GM21526 (cell line): ENCODE data around the gene NKD2.

ENCODE experiments used
- ATAC-seq: cut with Tn5 transposase; IDR thresholded peaks from one replicate; pipeline ENCODE4 v1.9.1; 2021; ENCODE audit warnings: moderate library complexity; ENCODE audit not compliant: unreplicated experiment, low FRiP score

Gene NKD2

DNA sequence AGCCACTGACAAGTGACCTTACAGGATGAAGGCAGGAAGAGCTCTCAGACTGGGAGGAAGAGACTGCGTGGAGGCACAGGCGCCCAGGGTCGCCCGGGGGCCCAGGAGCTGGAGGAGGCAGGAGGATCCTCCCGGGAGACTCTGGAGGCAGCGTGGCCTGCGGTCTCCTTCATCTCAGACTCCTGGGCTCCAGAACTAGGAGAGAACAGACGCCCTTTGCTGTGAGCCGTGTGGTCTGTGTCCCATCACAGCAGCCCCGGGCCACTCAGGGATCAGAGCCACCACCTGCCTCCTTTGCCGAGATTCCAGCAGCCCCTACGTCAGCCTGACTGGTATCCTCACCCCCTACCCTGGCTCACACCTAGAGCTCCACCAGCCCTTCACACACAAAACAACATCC, 58.1 kb downstream of the NKD2 start:
- no peak for ATAC-seq

DNA sequence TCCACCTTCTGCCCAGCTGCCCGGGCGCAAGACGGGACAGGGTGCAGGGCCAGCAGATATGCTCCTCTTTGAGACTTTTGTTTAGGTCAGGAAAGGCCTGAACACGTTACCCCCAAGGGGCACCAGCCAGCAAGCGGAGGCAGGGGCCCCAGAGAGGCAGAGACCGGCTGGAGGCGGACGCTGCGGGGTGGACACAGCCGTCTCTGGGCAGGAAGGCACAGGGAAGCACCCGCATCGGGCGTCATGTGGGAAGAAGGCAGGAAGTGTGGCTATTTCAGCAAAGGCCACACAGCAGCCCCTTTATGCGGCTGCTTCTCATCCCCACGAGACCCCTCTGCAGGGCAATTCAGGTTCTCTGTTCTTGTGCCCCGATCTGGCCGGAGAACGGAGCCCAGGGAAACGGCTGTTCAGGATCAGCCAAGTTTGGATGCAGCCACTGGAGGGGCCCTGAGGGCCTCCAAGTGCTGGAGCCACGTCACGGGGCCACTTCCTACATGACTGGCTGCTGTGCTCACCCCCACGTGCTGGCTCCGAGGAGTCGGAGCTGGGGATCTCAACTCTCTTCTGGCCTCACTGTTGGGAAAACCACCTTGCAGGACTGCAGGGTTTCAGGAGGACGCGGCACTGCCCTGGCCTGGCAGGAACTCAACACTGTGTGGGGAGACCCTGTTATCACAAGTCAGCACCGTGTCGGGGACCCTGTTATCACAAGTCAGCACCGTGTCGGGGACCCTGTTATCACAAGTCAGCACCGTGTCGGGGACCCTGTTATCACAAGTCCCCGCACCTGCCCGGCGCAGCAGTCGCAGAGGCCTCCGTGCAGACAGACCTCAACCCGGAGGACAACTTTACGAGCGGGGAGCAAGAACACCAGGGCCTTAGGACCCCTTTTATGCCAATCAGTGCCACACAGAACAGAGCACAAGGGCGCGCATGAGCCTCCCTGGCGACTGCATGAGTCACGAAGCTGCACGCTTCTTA, 58.8 kb downstream of the NKD2 start:
- no peak for ATAC-seq

DNA sequence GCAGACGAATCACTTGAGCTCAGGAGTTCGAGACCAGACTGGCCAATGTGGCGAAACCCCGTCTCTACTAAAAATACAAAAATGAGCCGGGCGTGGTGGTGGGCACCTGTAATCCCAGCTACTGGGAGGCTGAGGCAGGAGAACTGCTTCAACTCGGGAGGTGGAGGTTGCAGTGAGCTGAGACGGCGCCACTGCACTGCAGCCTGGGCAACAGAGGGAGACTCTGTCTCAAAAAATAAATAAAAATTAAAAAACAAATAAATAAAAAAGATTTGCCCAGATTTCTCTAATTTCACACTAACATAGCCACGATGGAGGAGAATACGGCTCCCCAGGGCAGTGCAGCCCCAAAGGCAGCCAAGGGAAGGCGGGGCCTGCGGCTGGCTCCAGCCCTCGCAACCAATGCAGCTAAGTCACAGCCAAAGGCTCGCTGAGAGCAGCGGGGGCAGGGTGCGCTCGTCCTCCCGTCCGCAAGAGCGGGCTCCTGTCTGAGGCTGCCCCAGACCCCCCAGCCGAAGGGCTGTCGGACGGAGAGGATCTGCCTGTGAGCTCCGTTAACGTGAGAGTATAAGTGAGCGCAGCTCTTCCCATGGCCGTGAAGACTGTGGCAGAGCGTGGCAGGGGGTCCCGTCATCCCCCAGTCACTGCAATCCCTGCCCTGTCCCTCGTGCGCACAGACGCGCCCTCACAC, 59.7 kb downstream of the NKD2 start:
- ATAC-seq: no peak

GRCh38 chr5:1068895-1069719, 60.5 kb downstream of the NKD2 start:
- no peak for ATAC-seq

- ATAC-seq: no peak
Observed at GRCh38 chr5:1069720-1070088, 61.1 kb downstream of the NKD2 start.

DNA sequence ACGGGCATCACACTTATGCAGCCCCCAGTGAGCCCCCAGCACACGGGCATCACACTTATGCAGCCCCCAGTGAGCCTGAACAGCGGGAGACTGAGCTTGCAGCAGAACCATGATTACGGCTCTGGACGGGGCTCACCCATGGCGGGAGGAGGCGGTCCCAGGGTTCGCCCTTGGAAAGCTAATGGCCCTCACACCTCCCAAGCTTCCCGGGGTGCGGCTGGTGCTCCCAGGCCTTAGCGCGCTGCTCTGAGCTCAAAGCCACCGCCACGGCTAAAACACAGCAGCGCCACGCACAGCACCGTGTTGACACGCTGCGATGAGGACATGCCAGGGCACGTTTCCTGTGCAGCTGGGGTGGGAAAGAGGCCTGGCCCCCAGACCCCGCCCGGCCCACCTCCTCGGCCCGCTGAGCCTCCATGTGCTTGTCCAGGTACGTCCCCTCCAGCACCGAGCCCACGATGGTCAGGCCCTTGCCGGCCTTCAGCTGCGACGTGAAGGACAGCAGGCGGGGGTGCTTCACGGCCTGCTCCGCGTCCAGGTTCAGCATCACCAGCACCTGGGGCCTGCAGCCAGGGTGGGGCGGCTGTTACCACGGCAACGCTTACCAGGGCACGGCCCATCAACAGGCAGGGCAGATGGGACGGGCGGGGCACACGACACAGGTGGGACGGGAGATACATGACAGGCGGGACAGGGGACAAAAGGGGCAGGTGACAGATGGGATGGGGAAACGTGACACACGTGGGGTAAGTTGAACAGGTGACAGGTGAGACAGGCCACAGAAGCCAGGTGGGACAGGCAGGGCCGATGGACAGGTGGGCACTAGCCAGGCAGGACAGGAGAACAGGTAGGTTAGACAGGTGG, 64.9 kb downstream of the NKD2 start:
- ATAC-seq: no peak

- ATAC-seq: no peak
Observed at GRCh38 chr5:1074226-1074625, 65.6 kb downstream of the NKD2 start.

- no peak for ATAC-seq
Observed at GRCh38 chr5:1074816-1075554, 66.4 kb downstream of the NKD2 start.

DNA sequence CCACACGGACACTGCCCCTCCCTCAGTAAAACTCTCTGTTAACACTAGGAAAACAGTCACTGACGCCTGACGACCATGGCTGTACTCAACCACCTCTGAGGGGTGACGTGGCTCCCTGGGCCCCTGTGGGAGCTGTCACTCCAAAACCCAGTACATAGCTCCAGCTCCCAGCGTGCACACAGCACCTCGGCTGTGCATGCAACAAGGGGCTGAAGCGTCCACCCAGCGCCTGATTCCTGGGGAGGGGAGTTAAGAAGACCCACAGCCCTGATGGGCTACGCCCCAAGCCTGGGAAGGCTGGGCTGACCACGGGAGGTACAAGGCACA, 66.9 kb downstream of the NKD2 start:
- no peak for ATAC-seq

- ATAC-seq: no peak
Observed at GRCh38 chr5:1075931-1076330, 67.3 kb downstream of the NKD2 start.

DNA sequence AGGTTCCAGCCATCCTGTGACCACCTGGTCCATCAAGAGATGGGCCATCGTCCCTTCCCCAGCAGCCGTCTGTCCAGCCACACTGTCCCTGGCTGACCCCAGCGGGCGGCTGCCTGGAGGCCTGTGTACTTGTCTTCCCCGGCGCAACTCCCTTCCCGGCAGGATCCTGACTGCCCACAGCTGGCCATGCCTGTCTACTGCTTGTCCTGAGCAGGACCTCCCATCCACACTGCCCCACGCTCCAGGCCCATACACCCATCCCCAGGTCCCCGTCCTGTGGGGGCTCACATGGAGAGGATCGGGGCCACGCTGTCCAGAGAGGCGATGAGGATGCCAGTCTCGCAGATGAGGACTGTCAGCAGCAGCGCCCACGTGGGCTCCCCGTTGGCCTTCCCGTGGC, 67.8 kb downstream of the NKD2 start:
- ATAC-seq: no peak

DNA sequence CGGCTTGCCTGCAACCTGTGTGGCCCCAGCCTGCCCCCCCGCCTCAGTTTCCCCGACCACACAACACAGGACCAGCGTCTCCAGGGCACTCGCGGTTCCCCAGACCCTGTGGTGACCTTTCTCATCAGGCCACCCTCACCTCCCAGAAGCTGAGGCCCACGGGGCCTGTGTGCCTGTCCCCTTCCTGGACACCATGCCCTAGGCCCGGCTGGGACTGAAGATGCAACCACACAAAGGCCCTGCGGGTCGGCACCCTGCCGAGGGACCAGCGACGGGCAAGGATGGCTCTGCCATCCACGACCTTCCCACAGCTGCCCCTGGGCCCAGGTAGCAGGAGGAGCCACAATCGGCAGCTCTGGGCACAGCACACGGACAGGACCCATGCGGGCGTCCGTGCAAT, 68.4 kb downstream of the NKD2 start:
- no peak for ATAC-seq

DNA sequence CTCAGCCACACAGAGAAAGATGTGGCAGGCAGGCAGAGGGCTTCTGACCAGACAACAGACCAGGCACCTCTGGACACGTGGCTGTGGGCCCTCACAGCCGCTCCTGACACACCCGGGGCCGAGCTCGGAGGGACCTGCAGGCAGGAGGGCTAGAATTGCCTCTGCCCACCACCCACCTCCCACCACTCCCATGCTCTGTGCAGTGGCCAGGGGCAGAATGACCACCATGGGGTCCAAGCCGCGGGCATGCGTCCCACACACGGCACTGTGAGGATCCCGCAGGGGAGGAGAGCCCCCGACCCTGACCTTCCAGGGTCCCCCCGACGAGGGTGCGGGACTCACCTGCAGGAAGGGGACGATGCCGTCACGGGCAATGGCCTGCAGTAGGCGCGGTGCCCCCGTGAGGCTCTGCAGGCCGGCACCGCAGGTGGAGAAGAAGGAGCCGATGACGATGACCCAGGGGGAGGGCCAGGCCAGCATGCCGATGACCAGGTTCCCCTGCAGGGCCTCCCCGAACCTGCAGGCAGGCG, 69.0 kb downstream of the NKD2 start:
- ATAC-seq: no peak

- ATAC-seq: no peak
Observed at GRCh38 chr5:1078206-1078605, 69.6 kb downstream of the NKD2 start.

GRCh38 chr5:1078851-1079250, 70.2 kb downstream of the NKD2 start:
- no peak for ATAC-seq

- no peak for ATAC-seq
Observed at GRCh38 chr5:1079486-1079885, 70.9 kb downstream of the NKD2 start.

- no peak for ATAC-seq
Observed at GRCh38 chr5:1079961-1080360, 71.4 kb downstream of the NKD2 start.

GRCh38 chr5:1080432-1080831, 71.8 kb downstream of the NKD2 start:
- no peak for ATAC-seq

- ATAC-seq: no peak
Observed at GRCh38 chr5:1081519-1081918, 72.9 kb downstream of the NKD2 start.
